Muscle layer of colon (tissue), 2 donors: ENCODE results near the gene MYO9B.

Source experiments
- H3K27ac ChIP-seq: one replicate; pipeline ENCODE4 v1.7.0; 2013; ENCODE audit warnings: low read depth, mild to moderate bottlenecking, low read length, moderate library complexity
- H3K27me3 ChIP-seq, 2 donors: one replicate each; pipeline ENCODE4 v1.7.0; 2013; ENCODE audit warnings: low read length in 2 of 2, mild to moderate bottlenecking in 2 of 2; ENCODE audit not compliant: insufficient read depth in 2 of 2, control insufficient read depth in 1 of 2
- H3K36me3 ChIP-seq: one replicate; pipeline ENCODE4 v1.7.0; 2013; ENCODE audit warnings: mild to moderate bottlenecking, low read length; ENCODE audit not compliant: insufficient read depth
- H3K4me1 ChIP-seq: one replicate; pipeline ENCODE4 v1.7.0; 2013; ENCODE audit warnings: mild to moderate bottlenecking, low read length; ENCODE audit not compliant: insufficient read depth
- H3K4me3 ChIP-seq, 2 donors: one replicate each; pipeline ENCODE4 v1.7.0; 2013; ENCODE audit warnings: low read length in 2 of 2, low read depth in 1 of 2, mild to moderate bottlenecking in 1 of 2, moderate library complexity in 1 of 2
- H3K9ac ChIP-seq: one replicate; pipeline ENCODE4 v1.7.0; 2013; ENCODE audit warnings: low read length
- H3K9me3 ChIP-seq: one replicate; pipeline ENCODE4 v1.7.0; 2013; ENCODE audit warnings: mild to moderate bottlenecking, low read length
- donor health status: abdominal sarcoma.
- donor health status: Adenocarcinoma of cecum.

Gene MYO9B

DNA sequence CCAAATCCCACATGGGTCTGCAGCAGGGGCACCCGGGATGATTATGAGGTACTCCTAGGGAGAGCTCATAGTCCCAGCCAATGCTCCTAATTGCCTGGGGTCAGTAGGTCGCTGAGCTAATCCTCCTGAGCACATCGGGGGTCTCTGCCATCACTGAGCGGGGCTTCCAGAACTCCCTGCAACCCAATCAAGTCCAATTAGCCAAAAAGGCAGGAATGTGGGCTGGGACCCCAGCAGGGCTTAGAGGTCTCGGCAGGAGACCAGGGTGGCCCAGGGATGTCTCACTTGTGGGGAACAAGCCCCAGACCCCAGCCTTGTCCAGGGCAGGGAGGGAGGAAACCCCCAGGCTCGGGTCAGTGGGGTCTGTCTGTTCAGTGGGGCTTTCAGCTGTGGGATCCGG is 31.8 kb upstream of the MYO9B start:
- no peak overlapping the region for H3K4me3 ChIP-seq
- no peak overlapping the region for H3K27ac ChIP-seq
- H3K4me1 ChIP-seq, result no peaks in the 10 kb centered on the region
- no peak overlapping the region for H3K9ac ChIP-seq
- no peaks in the 10 kb centered on the region for H3K9me3 ChIP-seq
- no peaks in the 10 kb centered on the region for H3K36me3 ChIP-seq
- H3K27me3 ChIP-seq, result no peaks in the 10 kb centered on the region

DNA sequence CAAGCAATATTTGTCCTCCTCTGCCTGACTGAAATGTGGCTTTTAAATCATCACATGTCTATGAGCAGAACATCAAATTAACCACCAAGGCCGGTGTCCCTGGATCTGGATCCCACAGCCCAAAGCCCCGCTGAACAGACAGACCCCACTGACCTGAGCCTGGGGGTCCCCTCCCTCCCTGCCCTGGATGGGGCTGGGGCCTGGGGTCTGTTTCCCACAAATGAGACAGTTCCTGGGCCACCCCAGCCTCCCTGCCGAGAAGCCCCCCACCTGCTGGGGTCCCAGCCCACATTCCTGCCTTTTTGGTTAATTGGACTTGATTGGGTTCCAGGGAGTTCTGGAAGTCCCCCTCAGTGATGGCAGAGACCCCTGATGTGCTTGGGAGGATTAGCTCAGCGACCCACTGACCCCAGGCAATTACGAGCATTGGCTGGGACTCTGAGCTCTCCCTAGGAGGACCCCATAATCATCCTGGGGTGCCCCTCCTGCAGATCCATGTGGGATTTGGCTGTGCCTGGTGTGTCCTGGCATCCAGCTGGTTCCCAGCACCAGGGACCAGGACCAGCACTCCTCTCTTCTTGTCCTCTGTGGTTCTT is 29.6 kb upstream of the MYO9B start:
- no peak overlapping the region for H3K4me3 ChIP-seq
- H3K9me3 ChIP-seq, result no peaks in the 10 kb centered on the region
- H3K27ac ChIP-seq, result no peak overlapping the region
- H3K27me3 ChIP-seq, result no peaks in the 10 kb centered on the region
- no peak overlapping the region for H3K9ac ChIP-seq
- H3K36me3 ChIP-seq, result no peaks in the 10 kb centered on the region
- H3K4me1 ChIP-seq, result no peaks in the 10 kb centered on the region

DNA sequence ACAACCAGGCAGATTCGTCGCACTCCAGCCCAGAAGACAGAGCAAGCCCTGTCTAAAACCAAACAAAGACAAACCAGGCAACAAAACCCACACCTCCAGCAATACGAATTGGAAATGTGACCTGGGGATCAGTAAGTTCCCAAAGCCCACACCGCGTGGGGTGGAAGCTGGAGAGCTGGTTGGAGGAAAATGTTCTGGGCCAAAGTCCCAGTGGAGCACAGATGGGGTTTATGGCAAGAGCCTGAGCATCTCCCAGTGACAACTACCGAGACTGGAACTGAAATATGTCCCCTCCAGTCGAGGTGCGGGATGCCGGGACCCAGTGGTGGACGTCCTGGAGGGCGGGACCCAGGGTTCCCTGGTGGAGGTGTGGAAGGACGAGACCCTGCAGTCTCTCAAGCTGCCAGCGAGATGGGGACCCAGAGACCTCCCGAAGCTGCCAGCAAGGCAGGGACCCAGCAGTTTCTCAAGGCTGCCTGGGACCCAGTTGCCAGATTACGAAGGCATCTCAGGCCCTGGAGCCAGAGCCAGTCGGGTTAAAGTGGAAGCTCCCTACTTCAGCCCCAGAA is 26.6 kb upstream of the MYO9B start:
- Histone ChIP-seq H3K36me3 (peaks cover 8% of the 10 kb centered on the region), H3K9ac (no peak overlapping the region), H3K4me3 (no peak overlapping the region), H3K4me1 (no peaks in the 10 kb centered on the region), H3K27me3 (no peaks in the 10 kb centered on the region), H3K9me3 (no peaks in the 10 kb centered on the region), H3K27ac (no peak overlapping the region)

DNA sequence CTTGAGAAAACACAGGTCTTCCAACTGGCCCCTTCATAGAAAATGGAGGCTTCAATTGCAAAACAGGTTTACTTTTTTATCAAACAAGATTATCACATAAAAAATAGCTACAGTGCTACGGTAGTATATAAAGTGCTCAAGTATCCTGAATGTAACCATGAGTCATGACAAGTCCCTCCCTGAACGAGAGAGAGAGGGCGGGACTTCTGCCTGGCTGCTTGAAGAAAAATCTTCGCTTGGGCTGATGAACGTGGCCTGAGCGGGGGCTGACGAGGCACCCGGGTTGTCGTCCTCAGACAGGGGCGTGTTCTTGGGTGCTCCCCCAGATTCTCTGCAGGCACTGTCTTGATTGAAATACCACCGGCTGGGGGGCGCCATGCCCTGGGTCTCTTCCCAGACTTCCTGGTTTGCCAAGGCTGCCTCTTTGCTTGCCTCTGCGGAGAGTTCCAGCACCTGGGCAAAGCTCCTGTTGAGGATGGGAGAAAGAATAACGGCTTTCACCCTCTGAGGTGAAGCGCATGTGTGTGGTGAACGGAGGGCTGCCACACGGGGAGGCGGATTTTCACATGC is 25.8 kb upstream of the MYO9B start:
- no peaks in the 10 kb centered on the region for H3K9me3 ChIP-seq
- H3K4me3 ChIP-seq, result no peak overlapping the region
- no peaks in the 10 kb centered on the region for H3K27me3 ChIP-seq
- H3K27ac ChIP-seq, result no peak overlapping the region
- peaks cover 8% of the 10 kb centered on the region for H3K36me3 ChIP-seq
- no peaks in the 10 kb centered on the region for H3K4me1 ChIP-seq
- no peak overlapping the region for H3K9ac ChIP-seq

DNA sequence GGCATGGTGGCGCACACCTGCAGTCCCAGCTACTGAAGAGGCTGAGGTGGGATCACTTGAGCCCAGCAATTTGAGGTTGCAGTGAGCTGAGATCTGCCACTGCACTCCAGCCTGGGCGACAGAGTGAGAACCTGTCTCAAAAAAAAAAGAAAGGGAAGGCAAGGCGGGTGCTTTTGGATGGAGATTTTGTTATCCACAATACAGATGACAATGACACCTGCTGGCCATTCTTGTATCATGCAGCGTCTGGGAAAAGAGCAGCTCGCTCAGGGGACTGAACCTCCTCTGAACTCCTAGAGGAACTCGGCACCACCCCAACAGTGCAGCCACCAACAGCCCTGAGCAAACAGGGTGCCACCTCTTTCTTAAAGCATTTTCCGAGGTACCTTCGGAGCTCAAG is 23.1 kb upstream of the MYO9B start:
- H3K4me1 ChIP-seq, result no peaks in the 10 kb centered on the region
- no peak overlapping the region for H3K27ac ChIP-seq
- no peak overlapping the region for H3K4me3 ChIP-seq
- H3K9me3 ChIP-seq, result no peaks in the 10 kb centered on the region
- no peak overlapping the region for H3K9ac ChIP-seq
- H3K27me3 ChIP-seq, result no peaks in the 10 kb centered on the region
- H3K36me3 ChIP-seq, result peaks cover 20% of the 10 kb centered on the region

DNA sequence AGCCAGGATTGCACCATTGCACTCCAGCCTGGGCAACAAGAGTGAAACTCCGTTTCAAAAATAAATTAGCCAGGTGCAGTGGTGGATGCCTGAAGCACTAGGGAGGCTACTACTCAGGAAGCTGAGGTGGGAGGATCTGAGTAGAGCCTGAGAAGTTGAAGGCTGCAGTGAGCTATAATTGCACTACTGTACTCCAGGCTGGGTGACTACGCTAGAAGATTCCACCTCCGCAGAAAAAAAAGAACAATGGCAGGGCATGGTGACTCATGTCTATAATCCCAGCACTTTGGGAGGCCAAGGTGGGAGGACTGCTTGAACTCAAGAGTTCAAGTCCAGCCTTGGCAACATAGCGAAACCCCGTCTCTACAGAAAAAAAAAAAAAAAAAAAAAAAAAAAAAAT is 20.8 kb upstream of the MYO9B start:
- Histone ChIP-seq H3K9ac (no peak overlapping the region), H3K4me1 (no peaks in the 10 kb centered on the region), H3K4me3 (no peak overlapping the region), H3K9me3 (peaks cover 5% of the 10 kb centered on the region), H3K36me3 (peaks cover 43% of the 10 kb centered on the region), H3K27ac (no peak overlapping the region), H3K27me3 (no peaks in the 10 kb centered on the region)

GRCh38 chr19:17055636-17056035 is 19.9 kb upstream of the MYO9B start:
- Histone ChIP-seq H3K9ac (no peak overlapping the region), H3K4me1 (no peaks in the 10 kb centered on the region), H3K27me3 (no peaks in the 10 kb centered on the region), H3K9me3 (peaks cover 5% of the 10 kb centered on the region), H3K4me3 (no peak overlapping the region), H3K36me3 (peaks cover 44% of the 10 kb centered on the region), H3K27ac (no peak overlapping the region)

DNA sequence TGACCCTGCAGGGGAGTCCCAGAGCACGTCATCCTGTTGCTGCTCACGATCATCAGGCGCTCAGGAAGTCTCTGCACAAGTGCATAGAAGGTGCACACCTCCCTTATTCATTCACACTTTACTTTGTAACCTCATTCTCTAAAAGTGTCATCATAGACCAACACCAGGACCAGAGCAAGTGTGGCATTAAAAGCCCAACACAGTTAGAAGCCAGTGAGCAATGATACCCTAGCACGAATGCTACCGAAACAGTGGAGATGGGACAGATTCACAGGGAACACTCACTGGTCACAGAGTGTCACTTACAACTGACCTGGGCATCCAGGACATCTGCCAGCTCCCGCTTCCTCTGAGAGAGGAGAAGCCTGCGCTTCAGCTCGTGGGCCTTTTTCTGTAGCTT is 17.3 kb upstream of the MYO9B start:
- Histone ChIP-seq H3K27me3 (no peaks in the 10 kb centered on the region), H3K27ac (no peak overlapping the region), H3K4me1 (no peaks in the 10 kb centered on the region), H3K9me3 (peaks cover 5% of the 10 kb centered on the region), H3K9ac (no peak overlapping the region), H3K36me3 (peaks cover 36% of the 10 kb centered on the region), H3K4me3 (no peak overlapping the region)

DNA sequence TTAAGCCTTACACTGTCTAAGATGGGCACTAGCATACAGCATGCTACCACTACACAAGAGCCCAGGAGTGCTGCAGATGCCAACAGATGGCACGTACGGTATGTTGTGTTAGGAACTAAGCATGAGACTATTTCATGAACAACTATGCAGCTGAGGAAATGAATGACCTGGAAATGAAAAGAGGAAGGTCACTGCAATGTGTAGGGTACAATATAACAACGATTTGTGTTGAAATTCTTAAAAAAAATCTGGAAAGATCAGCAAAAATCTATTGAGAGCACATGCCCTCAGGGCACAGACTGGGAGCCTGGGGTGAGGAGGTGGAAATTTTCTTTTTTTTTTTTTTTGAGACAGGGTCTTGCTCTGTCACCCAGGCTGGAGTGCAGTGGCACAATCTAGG is 14.8 kb upstream of the MYO9B start:
- Histone ChIP-seq H3K9ac (no peak overlapping the region), H3K27ac (no peak overlapping the region), H3K4me3 (no peak overlapping the region), H3K4me1 (no peaks in the 10 kb centered on the region), H3K36me3 (peaks cover 32% of the 10 kb centered on the region), H3K9me3 (peaks cover 5% of the 10 kb centered on the region), H3K27me3 (no peaks in the 10 kb centered on the region)

DNA sequence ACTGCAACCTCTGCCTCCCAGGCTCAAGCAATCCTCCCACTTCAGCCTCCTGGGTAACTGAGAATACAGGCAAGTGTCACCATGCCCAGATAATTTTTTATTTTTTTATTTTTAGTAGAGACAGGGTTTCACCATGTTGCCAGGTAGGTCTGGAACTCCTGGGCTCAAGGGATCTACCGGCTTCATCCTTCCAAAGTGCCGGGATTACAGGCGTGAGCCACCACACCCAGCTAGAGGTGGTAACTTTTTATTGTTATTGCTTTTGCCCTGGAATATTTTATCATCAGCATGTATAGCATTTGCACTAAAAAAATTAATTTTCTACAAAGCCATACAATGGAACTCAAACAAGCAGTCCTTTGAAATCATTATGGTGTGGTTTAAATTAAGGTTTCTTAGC is 14.4 kb upstream of the MYO9B start:
- Histone ChIP-seq H3K9me3 (peaks cover 5% of the 10 kb centered on the region), H3K9ac (no peak overlapping the region), H3K36me3 (peaks cover 28% of the 10 kb centered on the region), H3K4me1 (no peaks in the 10 kb centered on the region), H3K27ac (no peak overlapping the region), H3K4me3 (no peak overlapping the region), H3K27me3 (no peaks in the 10 kb centered on the region)

DNA sequence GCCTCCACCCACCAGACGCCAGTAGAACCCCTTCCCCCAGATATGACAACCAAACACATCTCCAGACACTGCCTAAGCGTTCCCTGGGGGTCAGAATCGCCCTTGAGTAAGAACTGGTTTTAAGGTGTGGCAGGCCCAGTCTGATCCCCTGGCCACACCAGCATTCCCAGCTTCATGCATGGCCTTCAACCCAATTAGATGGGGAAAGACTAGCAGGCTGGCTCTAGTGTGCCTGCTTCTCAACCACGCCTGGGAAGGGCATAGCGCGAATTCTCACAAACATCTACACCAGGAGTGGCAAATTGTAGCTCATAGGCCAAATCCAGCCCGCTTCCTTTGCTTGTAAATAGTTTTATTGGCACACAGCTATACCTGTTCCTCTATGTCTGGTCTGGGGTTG is 13.9 kb upstream of the MYO9B start:
- no peak overlapping the region for H3K9ac ChIP-seq
- peaks cover 5% of the 10 kb centered on the region for H3K9me3 ChIP-seq
- no peak overlapping the region for H3K4me3 ChIP-seq
- H3K27me3 ChIP-seq, result no peaks in the 10 kb centered on the region
- no peaks in the 10 kb centered on the region for H3K4me1 ChIP-seq
- H3K27ac ChIP-seq, result no peak overlapping the region
- H3K36me3 ChIP-seq, result peaks cover 27% of the 10 kb centered on the region

GRCh38 chr19:17063428-17063827 is 12.1 kb upstream of the MYO9B start:
- Histone ChIP-seq H3K9me3 (no peaks in the 10 kb centered on the region), H3K27me3 (no peaks in the 10 kb centered on the region), H3K4me1 (peaks cover 5% of the 10 kb centered on the region), H3K36me3 (peaks cover 14% of the 10 kb centered on the region), H3K4me3 (no peak overlapping the region), H3K27ac (no peak overlapping the region), H3K9ac (no peak overlapping the region)
